Skin epidermis (tissue), 12 donors: Measurements from ENCODE around the gene USP8.
A peak's percentile ranks its signal among the peaks of the same experiment; 100 is the strongest.
"Not testable (repeated sequence)": the region's sequence is repeated elsewhere in the genome, so short reads cannot be mapped to it uniquely, and the experiment has no call there.

Experiments
- H3K27ac ChIP-seq, 21 experiments: fragments of 200-600 bp; sonication (generic) in 11 of 21; one replicate each; pipeline ENCODE4 v1.5.0; 2020; ENCODE audit warnings: mild to moderate bottlenecking in 3 of 21, inconsistent platforms in 2 of 21, moderate library complexity in 2 of 21
- H3K4me3 ChIP-seq, 7 experiments: fragments of 200-600 bp; sonication (generic) in 2 of 7; one replicate each; pipeline ENCODE4 v1.5.0; 2020; ENCODE audit warnings: inconsistent platforms in 2 of 7, mild to moderate bottlenecking in 2 of 7, moderate library complexity in 1 of 7

The USP8 gene

GRCh38 chr15:50424066-50424890 is at the start of gene USP8:
Gene USP8 (plus strand): TSS chr15:50424405. CDS start chr15:50439074, 14,669 bp downstream.
- H3K4me3 ChIP-seq, result peak within 1 kb of the TSS; percentile 59 to 95 (median 76)
- H3K27ac ChIP-seq, result peak within 1 kb of the TSS; percentile 74 to 97 (median 90)

- Histone ChIP-seq H3K4me3 (no peak overlapping the region), H3K27ac (peak overlapping the region in 1 of 21 experiments; percentile 4)
Measured at GRCh38 chr15:50377867-50378751, 46.1 kb upstream of the USP8 start.

GRCh38 chr15:50378776-50379175 is 45.4 kb upstream of the USP8 start:
- H3K4me3 ChIP-seq, result no peak overlapping the region
- peak overlapping the region in 1 of 21 experiments; percentile 4 for H3K27ac ChIP-seq

GRCh38 chr15:50379413-50379812 is 44.8 kb upstream of the USP8 start:
- H3K27ac ChIP-seq, H3K4me3 ChIP-seq: not testable (repeated sequence)

GRCh38 chr15:50380089-50380488 is 44.1 kb upstream of the USP8 start:
- no peak overlapping the region for H3K4me3 ChIP-seq
- H3K27ac ChIP-seq, result no peak overlapping the region

GRCh38 chr15:50381438-50381837 is 42.8 kb upstream of the USP8 start:
- no peak overlapping the region for H3K4me3 ChIP-seq
- H3K27ac ChIP-seq, result no peak overlapping the region

- not testable (repeated sequence) for H3K27ac ChIP-seq, H3K4me3 ChIP-seq
Measured at GRCh38 chr15:50382408-50382807, 41.8 kb upstream of the USP8 start.

- Histone ChIP-seq H3K4me3 (no peak overlapping the region), H3K27ac (peak overlapping the region in 7 of 21 experiments; percentile 13 to 74 (median 44))
Measured at GRCh38 chr15:50390554-50391264, 33.5 kb upstream of the USP8 start.

- not testable (repeated sequence) for H3K4me3 ChIP-seq
- peak overlapping the region in 14 of 21 experiments; percentile 3 to 74 (median 44) for H3K27ac ChIP-seq
Measured at GRCh38 chr15:50391561-50391960, 32.6 kb upstream of the USP8 start.

- no peak overlapping the region for H3K27ac ChIP-seq
- H3K4me3 ChIP-seq, result no peak overlapping the region
Measured at GRCh38 chr15:50411870-50412269, 12.3 kb upstream of the USP8 start.

GRCh38 chr15:50414624-50415023 is 9.6 kb upstream of the USP8 start:
- H3K27ac ChIP-seq, result no peak overlapping the region
- H3K4me3 ChIP-seq, result no peak overlapping the region

GRCh38 chr15:50415752-50416404 is 8.3 kb upstream of the USP8 start:
- Histone ChIP-seq H3K27ac (no peak overlapping the region), H3K4me3 (no peak overlapping the region)

GRCh38 chr15:50416890-50417289 is 7.3 kb upstream of the USP8 start:
- Histone ChIP-seq H3K4me3 (no peak overlapping the region), H3K27ac (no peak overlapping the region)

- no peak overlapping the region for H3K27ac ChIP-seq
- H3K4me3 ChIP-seq, result no peak overlapping the region
Measured at GRCh38 chr15:50418041-50418583, 6.1 kb upstream of the USP8 start.

GRCh38 chr15:50425219-50425618 is 1.0 kb downstream of the USP8 start:
- Histone ChIP-seq H3K27ac (peak overlapping the region in 15 of 21 experiments; percentile 74 to 97 (median 91)), H3K4me3 (peak overlapping the region; percentile 59 to 95 (median 76))

- H3K4me3 ChIP-seq, result peak overlapping the region in 3 of 7 experiments; percentile 60 to 95 (median 65)
- not testable (repeated sequence) for H3K27ac ChIP-seq
Measured at GRCh38 chr15:50425678-50426246, 1.6 kb downstream of the USP8 start.

- no peak overlapping the region for H3K4me3 ChIP-seq
- H3K27ac ChIP-seq, result no peak overlapping the region
Measured at GRCh38 chr15:50426428-50426827, 2.2 kb downstream of the USP8 start.

- Histone ChIP-seq H3K27ac (no peak overlapping the region), H3K4me3 (no peak overlapping the region)
Measured at GRCh38 chr15:50431204-50431603, 7.0 kb downstream of the USP8 start.

GRCh38 chr15:50432230-50432629 is 8.0 kb downstream of the USP8 start:
- Histone ChIP-seq H3K4me3 (no peak overlapping the region), H3K27ac (no peak overlapping the region)
